Keratinocyte (primary cell): ENCODE measurements around the gene CLPTM1L. TPM values are rescaled to one million over a fixed set of nuclear protein-coding genes. Genes with fewer than 3 reads are reported as not detected.
"Not testable (repeated sequence)": the region's sequence is repeated elsewhere in the genome, so short reads cannot be mapped to it uniquely, and the experiment has no call there.

Experiments used
- DNase-seq: peaks from one replicate; pipeline ENCODE4 v3.0.0-alpha.2; 2011; ENCODE audit warnings: low read depth, missing footprints, low spot score
- FAIRE-seq: peaks from 2 replicates; lab custom pipeline; 2011; peaks lifted over from hg19 to GRCh38; lab: Jason Lieb, UNC
- H2AFZ ChIP-seq: 2 replicates; pipeline ENCODE4 v1.6.0; 2012; ENCODE audit warnings: low read length, control low read depth, inconsistent platforms; ENCODE audit not compliant: control insufficient read depth
- H3K27ac ChIP-seq: 2 replicates; pipeline ENCODE4 v1.5.1; 2011; ENCODE audit warnings: low read length; ENCODE audit not compliant: control insufficient read depth, insufficient read depth
- H3K27me3 ChIP-seq: 3 replicates; pipeline ENCODE4 v1.6.0; 2011; ENCODE audit warnings: low read length; ENCODE audit not compliant: control insufficient read depth, insufficient read depth; ENCODE audit errors: extremely low read depth
- H3K36me3 ChIP-seq, 2 experiments: 2 replicates in 1 of 2; 3 replicates in 1 of 2; pipeline ENCODE4 v1.5.1; 2011; ENCODE audit warnings: low read length in 2 of 2, mild to moderate bottlenecking in 1 of 2; ENCODE audit not compliant: control insufficient read depth in 2 of 2, insufficient read depth in 2 of 2; ENCODE audit errors: extremely low read depth in 1 of 2
- H3K4me1 ChIP-seq: 3 replicates; pipeline ENCODE4 v1.5.1; 2011; ENCODE audit warnings: low read length; ENCODE audit not compliant: control insufficient read depth, insufficient read depth; ENCODE audit errors: extremely low read depth
- H3K4me2 ChIP-seq: 3 replicates; pipeline ENCODE4 v1.6.0; 2011; ENCODE audit warnings: low read depth, low read length; ENCODE audit not compliant: control insufficient read depth, insufficient read depth; ENCODE audit errors: extremely low read depth
- H3K4me3 ChIP-seq, 3 experiments: fragments of 200-600 bp in 1 of 3; sonication (generic) in 1 of 3; 2 replicates in 2 of 3; 3 replicates in 1 of 3; pipeline ENCODE4 v1.5.1; 2011 to 2016; ENCODE audit warnings: low read length in 3 of 3, mild to moderate bottlenecking in 3 of 3, control low read depth in 2 of 3, inconsistent platforms in 1 of 3, low read depth in 1 of 3, mixed read lengths in 1 of 3, mixed run types in 1 of 3, moderate library complexity in 1 of 3; ENCODE audit not compliant: control insufficient read depth in 2 of 3, insufficient read depth in 2 of 3; ENCODE audit errors: extremely low read depth in 1 of 3
- H3K79me2 ChIP-seq: 2 replicates; pipeline ENCODE4 v1.6.0; 2012; ENCODE audit warnings: low read length; ENCODE audit not compliant: control insufficient read depth, insufficient read depth
- H3K9ac ChIP-seq: 3 replicates; pipeline ENCODE4 v1.6.0; 2011; ENCODE audit warnings: low read length; ENCODE audit not compliant: control insufficient read depth, insufficient read depth; ENCODE audit errors: extremely low read depth
- H3K9me1 ChIP-seq: 3 replicates; pipeline ENCODE4 v1.6.0; 2011; ENCODE audit warnings: low read length; ENCODE audit not compliant: control insufficient read depth, insufficient read depth; ENCODE audit errors: extremely low read depth
- H3K9me3 ChIP-seq: 2 replicates; pipeline ENCODE4 v1.5.1; 2012; ENCODE audit warnings: low read depth, low read length; ENCODE audit not compliant: control insufficient read depth
- H4K20me1 ChIP-seq: 3 replicates; pipeline ENCODE4 v1.6.0; 2011; ENCODE audit warnings: low read length; ENCODE audit not compliant: control insufficient read depth, insufficient read depth; ENCODE audit errors: extremely low read depth
- CTCF ChIP-seq, 3 experiments: IDR thresholded peaks in 1 of 3; conservative IDR thresholded peaks in 1 of 3; optimal IDR thresholded peaks in 1 of 3; 2 replicates in 2 of 3; 3 replicates in 1 of 3; pipeline versions ENCODE3 to v1.5.1; 2011; ENCODE audit warnings: low read length in 3 of 3, mild to moderate bottlenecking in 3 of 3, moderate library complexity in 2 of 3, control low read depth in 1 of 3, inconsistent platforms in 1 of 3; ENCODE audit not compliant: insufficient read depth in 2 of 3; ENCODE audit errors: extremely low read depth in 1 of 3
- EZH2 ChIP-seq: IDR thresholded peaks from one replicate; pipeline ENCODE4 v1.6.1; 2012; ENCODE audit warnings: inconsistent platforms, mild to moderate bottlenecking, low read length, moderate library complexity
- dilution Hi-C: fragments of 300-500 bp; cut with MboI; formaldehyde crosslinking; loops from one replicate; pipeline ENCODE4 v1.7.0; 2020; ENCODE audit warnings: low sequenced_read_pairs; ENCODE audit not compliant: extremely low pct_ligation_motif_present
- polyA plus RNA-seq, 5 experiments: library from polyadenylated mRNA; depleted of rRNA in 3 of 5; stranded (reverse) in 3 of 5; stranded (forward) in 1 of 5; unstranded in 1 of 5; fragments of >200 nt; gene quantifications; 1 replicate in 1 of 5; 2 replicates in 3 of 5; 3 replicates in 1 of 5; pipeline versions ENCODE4 v1.2.1 to v1.2.3, GENCODE V29; 2011 to 2012; ENCODE audit warnings: missing spikeins in 2 of 5, low read depth in 1 of 5, low replicate concordance in 1 of 5

The CLPTM1L gene
- polyA plus RNA-seq, 1 donor (not counting 4 experiments of a cell fraction or from before 2014, with no cell fraction given), result 142 TPM

DNA sequence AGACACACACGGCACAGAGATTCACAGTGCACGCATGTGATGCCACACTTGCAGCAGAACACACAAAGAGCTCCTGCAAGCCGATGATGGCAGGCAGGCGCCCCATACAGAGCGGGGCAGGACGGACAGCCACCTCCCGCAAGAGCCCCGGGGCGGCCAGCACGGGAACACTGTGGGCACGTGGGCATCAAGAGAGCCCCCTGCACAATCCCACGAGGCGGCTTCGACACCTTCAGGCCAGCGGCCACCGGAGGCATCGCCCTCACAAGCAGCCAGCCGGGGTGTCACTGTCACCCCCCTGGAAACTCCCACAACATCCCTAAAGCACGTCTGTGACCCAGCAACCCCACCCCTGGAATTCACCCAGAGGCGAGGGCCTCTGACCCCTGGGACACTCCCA is 68.0 kb downstream of the CLPTM1L start:
- H4K20me1 ChIP-seq, result no peaks in the 10 kb centered on the region
- no peak for DNase-seq
- no peaks in the 10 kb centered on the region for H3K27me3 ChIP-seq
- no peaks in the 10 kb centered on the region for H3K36me3 ChIP-seq
- TF ChIP-seq EZH2 (no peak), CTCF (optimal IDR thresholded peaks at IDR 0.05 in 1 of 3, IDR thresholded peaks at IDR 0.05 in 1 of 3, conservative IDR thresholded peaks at IDR 0.05 in 1 of 3; ENCODE audit: extremely low read depth in 1 of 3, insufficient read depth in 2 of 3, low read length in 3 of 3) (no peak)
- no peak overlapping the region for H2AFZ ChIP-seq
- no peaks in the 10 kb centered on the region for H3K79me2 ChIP-seq
- H3K27ac ChIP-seq, result no peak overlapping the region
- no peak overlapping the region for H3K4me2 ChIP-seq
- H3K9me1 ChIP-seq, result no peaks in the 10 kb centered on the region
- peaks cover 10% of the 10 kb centered on the region for H3K9me3 ChIP-seq
- no peaks in the 10 kb centered on the region for H3K4me1 ChIP-seq
- dilution Hi-C loops, result no loop called here
- H3K9ac ChIP-seq, result no peak overlapping the region
- FAIRE-seq, result no peak
- H3K4me3 ChIP-seq, result no peak overlapping the region

DNA sequence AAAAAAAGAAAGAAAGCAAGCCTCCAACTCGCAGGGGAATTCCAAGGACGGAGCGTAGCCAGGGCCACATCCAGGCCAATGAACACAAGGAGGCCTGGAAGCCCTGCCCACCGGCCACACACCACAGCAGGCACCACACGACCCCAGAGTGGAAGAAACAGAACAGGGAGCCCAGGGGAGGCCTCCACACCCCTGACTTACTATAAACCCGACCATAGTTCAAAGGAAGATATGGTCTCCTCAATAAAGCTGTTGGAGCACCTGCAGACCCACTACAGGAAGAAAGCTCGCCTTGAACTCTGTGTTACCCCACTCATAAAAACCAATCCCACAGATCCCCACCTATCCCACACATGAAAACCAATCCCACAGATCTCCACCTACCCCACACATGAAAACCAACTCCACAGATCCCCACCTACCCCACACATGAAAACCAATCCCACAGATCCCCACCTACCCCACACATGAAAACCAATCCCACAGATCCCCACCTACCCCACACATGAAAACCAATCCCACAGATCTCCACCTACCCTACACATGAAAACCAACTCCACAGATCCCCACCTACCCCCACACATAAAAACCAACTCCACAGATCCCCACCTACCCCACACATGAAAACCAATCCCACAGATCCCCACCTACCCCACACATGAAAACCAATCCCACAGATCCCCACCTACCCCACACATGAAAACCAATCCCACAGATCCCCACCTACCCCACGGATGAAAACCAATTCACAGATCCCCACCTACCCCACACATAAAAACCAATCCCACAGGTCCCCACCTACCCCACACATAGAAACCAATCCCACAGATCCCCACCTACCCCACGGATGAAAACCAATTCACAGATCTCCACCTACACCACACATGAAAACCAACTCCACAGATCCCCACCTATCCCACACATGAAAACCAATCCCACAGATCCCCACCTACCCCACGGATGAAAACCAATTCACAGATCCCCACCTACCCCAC is 69.2 kb downstream of the CLPTM1L start:
- H3K4me2 ChIP-seq, H4K20me1 ChIP-seq, FAIRE-seq, H3K27me3 ChIP-seq, DNase-seq, H3K9me1 ChIP-seq, H3K9ac ChIP-seq, dilution Hi-C loops, H3K4me3 ChIP-seq, H3K79me2 ChIP-seq, H2AFZ ChIP-seq, H3K36me3 ChIP-seq, H3K4me1 ChIP-seq, H3K27ac ChIP-seq: not testable (repeated sequence)
- H3K9me3 ChIP-seq, result peaks cover 11% of the 10 kb centered on the region
